ENCODE measurements around the gene RNF144A. TPM values are rescaled to one million over a fixed set of nuclear protein-coding genes. Genes with fewer than 3 reads are reported as not detected.
A peak's percentile ranks its signal among the peaks of the same experiment; 100 is the strongest.

The RNF144A gene
- total RNA-seq (2021; ENCODE audit: unreplicated experiment) (13.0 TPM), Bru-seq, nascent RNA (percentile 59 among the genes with signal in this experiment), BruChase-seq, experiment 1, labeled RNA remaining after a 6-hour chase (percentile 60 among the genes with signal in this experiment), BruChase-seq, experiment 2, labeled RNA remaining after a 2-hour chase (percentile 57 among the genes with signal in this experiment)
- polyA plus RNA-seq (2012): 6.2 and 8.7 TPM in 2 replicates
- long read RNA-seq, full-length matches to known transcripts: 4 of 29 reads
- long read RNA-seq, partial matches to known transcripts: 6 of 29 reads
- long read RNA-seq, other reads (novel, unspliced or antisense): 19 of 29 reads

GRCh38 chr2:6917071-6917760 is at the start of gene RNF144A:
TSS of gene RNF144A (plus strand) at chr2:6917412. CDS start at chr2:6996927, 79,515 bp downstream.
- BruUV-seq (replicated peaks): no TSS peak
- Histone ChIP-seq H3K4me1 (ENCODE audit: control insufficient read depth in 1 of 2, insufficient read depth in 2 of 2, low read length in 2 of 2) (peaks cover 11 to 35% of the 10 kb centered on the region in 2 experiments; a peak in 3 of 4 replicates), H3K36me3 (ENCODE audit: control insufficient read depth in 1 of 2, insufficient read depth in 2 of 2, low read length in 2 of 2) (no peaks in the 10 kb centered on the region), H3K9me3 (ENCODE audit: control insufficient read depth in 1 of 2, insufficient read depth in 1 of 2, low read depth in 1 of 2, low read length in 2 of 2) (no peaks in the 10 kb centered on the region), H3K9ac (ENCODE audit: low read length) (peak within 1 kb of the TSS; percentile 57), H3K4me2 (ENCODE audit: low read length) (peak within 1 kb of the TSS; percentile 71), H3K79me2 (ENCODE audit: insufficient read depth, low read length) (peaks cover 3% of the 10 kb centered on the region; the same call in 1 of the 2 replicates), H2AFZ (ENCODE audit: low read depth, low read length, poor library complexity, severe bottlenecking) (peak within 1 kb of the TSS; percentile 96), H3K9me2 (ENCODE audit: insufficient read depth) (no peaks in the 10 kb centered on the region), H3K4me3 (replicated peaks in 1 of 2; ENCODE audit: low read depth in 1 of 2, low read length in 2 of 2) (peak within 1 kb of the TSS; percentile 36 to 49), H4K20me1 (ENCODE audit: insufficient read depth) (no peaks in the 10 kb centered on the region), H3K27ac (ENCODE audit: low read depth, low read length) (peak within 1 kb of the TSS; percentile 59; the same call in 1 of the 2 replicates), H3K27me3 (ENCODE audit: insufficient read depth, low read length) (no peaks in the 10 kb centered on the region)
- DNase-seq (ENCODE audit: low read depth, low spot score) (no peak), ATAC-seq (peak; percentile 90)
- ChIA-PET CTCF (interaction anchor here (0.7 to 1.4 kb wide), 6 partner anchors 11 to 126 kb away, joined by 3 to 10 read pairs (median 4); no protein-coding TSS in a partner anchor), RAD21 (ENCODE audit: low non-redundant PET in 1 of 2, low total read pairs in 2 of 2, uncharacterized antibody in 2 of 2, unreplicated experiment in 2 of 2) (no interaction called here), POLR2A (no interaction called here)
- intact Hi-C loops (cut with micrococcal nuclease): loop anchor here (5.0 kb wide), 1 partner anchor 125 kb away; no protein-coding TSS in a partner anchor
- TF ChIP-seq TCF7L2 (IDR thresholded peaks at IDR 0.05; ENCODE audit: borderline replicate concordance, extremely low read depth, insufficient read depth, insufficient read length) (no peak), CTCF (IDR thresholded peaks at IDR 0.05 in 2 of 3, conservative IDR thresholded peaks at IDR 0.05 in 1 of 3; ENCODE audit: borderline replicate concordance in 1 of 3, insufficient read depth in 1 of 3, low read depth in 2 of 3, low read length in 2 of 3) (peak in 2 of 3 experiments; percentile 29 to 35; a peak in 2 of 6 replicates), POLR2AphosphoS5 (IDR thresholded peaks at IDR 0.05; ENCODE audit: low read depth, low read length) (peak; percentile 71), SIN3A (IDR thresholded peaks at IDR 0.05; ENCODE audit: low read depth) (no peak), EGR1 (IDR thresholded peaks at IDR 0.05; ENCODE audit: low read depth) (no peak), CEBPB (IDR thresholded peaks at IDR 0.05; ENCODE audit: low read depth) (no peak), MAX (IDR thresholded peaks at IDR 0.05) (peak; percentile 36; the same call in 1 of the 2 replicates), YY1 (IDR thresholded peaks at IDR 0.05; ENCODE audit: extremely low read depth, insufficient replicate concordance, low read depth, low read length) (no peak), REST (IDR thresholded peaks at IDR 0.05; ENCODE audit: low read depth) (no peak), ELF1 (IDR thresholded peaks at IDR 0.05; ENCODE audit: borderline replicate concordance, low read depth) (no peak), ZFX (IDR thresholded peaks at IDR 0.05) (peak; percentile 82), SRF (IDR thresholded peaks at IDR 0.05; ENCODE audit: low read depth) (no peak), POLR2A (IDR thresholded peaks at IDR 0.05; ENCODE audit: borderline replicate concordance, extremely low read depth, insufficient read depth, insufficient read length) (no peak)

Measured in HCT116 (cell line).